Measurements from ENCODE around the gene BTN1A1.
"Not testable (repeated sequence)": the region's sequence is repeated elsewhere in the genome, so short reads cannot be mapped to it uniquely, and the experiment has no call there.

BTN1A1 gene

DNA sequence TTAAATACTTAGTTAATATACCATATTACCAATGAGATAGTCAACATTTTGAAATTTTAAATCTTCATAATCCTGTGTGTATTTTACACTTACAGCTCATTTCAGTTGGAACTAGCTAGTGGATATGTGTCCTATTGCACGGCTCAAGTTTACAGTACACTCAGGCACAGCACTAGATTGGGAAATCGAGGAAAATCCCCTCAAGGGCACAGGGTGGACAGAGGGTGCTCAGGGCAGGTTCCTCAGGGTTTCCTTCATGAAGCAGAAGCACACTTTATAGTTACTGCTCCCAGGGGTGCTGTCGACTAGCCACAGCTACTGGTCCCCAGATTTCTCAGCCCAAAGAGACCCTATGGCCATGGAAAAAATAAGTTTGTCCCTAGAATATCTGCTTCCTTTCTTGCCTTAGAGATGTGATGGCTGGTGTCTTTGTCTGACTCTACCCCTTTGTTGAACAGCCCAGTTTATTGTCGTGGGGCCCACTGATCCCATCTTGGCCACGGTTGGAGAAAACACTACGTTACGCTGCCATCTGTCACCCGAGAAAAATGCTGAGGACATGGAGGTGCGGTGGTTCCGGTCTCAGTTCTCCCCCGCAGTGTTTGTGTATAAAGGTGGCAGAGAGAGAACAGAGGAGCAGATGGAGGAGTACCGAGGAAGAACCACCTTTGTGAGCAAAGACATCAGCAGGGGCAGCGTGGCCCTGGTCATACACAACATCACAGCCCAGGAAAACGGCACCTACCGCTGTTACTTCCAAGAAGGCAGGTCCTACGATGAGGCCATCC, 40.9 kb upstream of the BTN1A1 start:
- TF ChIP-seq CTCF (conservative IDR thresholded peaks at IDR 0.05; ENCODE audit: low read depth, low read length) = no peak
- no peak for DNase-seq (ENCODE audit: low read depth)
- peak overlapping the region; percentile 99 for H3K4me3 ChIP-seq (ENCODE audit: low read length)

DNA sequence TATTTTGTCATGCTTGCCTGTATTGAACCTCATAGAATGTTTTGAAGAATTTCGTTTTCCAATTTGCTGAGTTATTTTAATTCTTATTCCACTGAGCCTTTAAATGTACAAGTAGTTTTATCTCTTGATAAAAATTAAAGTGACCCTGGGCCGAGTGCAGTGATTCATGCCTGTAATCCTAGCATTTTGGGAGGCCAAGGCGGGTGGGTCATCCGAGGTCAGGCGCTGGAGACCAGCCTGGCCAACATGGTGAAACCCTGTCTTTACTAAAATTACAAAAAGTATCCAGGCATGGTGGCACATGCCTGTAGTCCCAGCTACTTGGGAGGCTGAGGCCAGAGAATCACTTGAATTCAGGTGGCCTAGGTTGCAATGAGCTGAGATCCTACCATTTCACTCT, 38.8 kb upstream of the BTN1A1 start:
- not testable (repeated sequence) for H3K4me3 ChIP-seq (ENCODE audit: low read length); DNase-seq (ENCODE audit: low read depth)

- DNase-seq (ENCODE audit: low read depth) = no peak
- no peak for TF ChIP-seq CTCF (conservative IDR thresholded peaks at IDR 0.05; ENCODE audit: low read depth, low read length)
- no peak overlapping the region for H3K4me3 ChIP-seq (ENCODE audit: low read length)
Measured at GRCh38 chr6:26464014-26464413, 36.1 kb upstream of the BTN1A1 start.

- TF ChIP-seq CTCF (conservative IDR thresholded peaks at IDR 0.05; ENCODE audit: low read depth, low read length) = no peak
- no peak overlapping the region for H3K4me3 ChIP-seq (ENCODE audit: low read length)
- no peak for DNase-seq (ENCODE audit: low read depth)
Measured at GRCh38 chr6:26464416-26465131, 35.5 kb upstream of the BTN1A1 start.

DNA sequence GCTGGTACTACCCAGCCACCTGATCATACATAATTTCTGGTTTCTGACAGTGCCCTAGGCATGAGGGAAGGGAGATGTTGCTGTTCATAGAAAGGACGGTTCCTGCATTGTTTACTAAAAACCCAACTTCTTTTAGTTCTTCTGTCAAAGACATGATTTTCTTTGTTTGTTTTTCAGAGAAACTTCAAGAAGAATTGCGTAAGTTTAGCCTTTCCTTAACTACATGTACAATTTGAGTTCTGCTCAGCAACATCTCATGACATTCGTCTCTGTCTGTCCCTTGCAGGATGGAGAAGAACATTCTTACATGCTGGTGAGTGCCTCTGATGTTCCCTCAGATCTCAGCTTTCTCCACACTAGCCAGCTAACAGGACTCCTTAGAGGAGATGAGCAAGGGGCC, 34.3 kb upstream of the BTN1A1 start:
- no peak overlapping the region for H3K4me3 ChIP-seq (ENCODE audit: low read length)

GRCh38 chr6:26468829-26469228, 31.3 kb upstream of the BTN1A1 start:
- TF ChIP-seq CTCF (conservative IDR thresholded peaks at IDR 0.05; ENCODE audit: low read depth, low read length) = no peak
- H3K4me3 ChIP-seq (ENCODE audit: low read length) = no peak overlapping the region
- no peak for DNase-seq (ENCODE audit: low read depth)

More for the DNA sequence above, 34.3 kb upstream of the BTN1A1 start:
- no peak for TF ChIP-seq CTCF (conservative IDR thresholded peaks at IDR 0.05; ENCODE audit: low read depth, low read length)
- no peak for DNase-seq (ENCODE audit: low read depth)

- TF ChIP-seq CTCF (conservative IDR thresholded peaks at IDR 0.05; ENCODE audit: low read depth, low read length) = no peak
- no peak for DNase-seq (ENCODE audit: low read depth)
Measured at GRCh38 chr6:26470643-26471042, 29.5 kb upstream of the BTN1A1 start.

More at GRCh38 chr6:26470643-26471042, 29.5 kb upstream of the BTN1A1 start:
- no peak overlapping the region for H3K4me3 ChIP-seq (ENCODE audit: low read length)
